GM21723 (cell line): ENCODE data around the gene ASTN2.

Experiments used
- ATAC-seq: cut with Tn5 transposase; IDR thresholded peaks from one replicate; pipeline ENCODE4 v1.9.1; 2021; ENCODE audit warnings: mild to moderate bottlenecking, moderate library complexity; ENCODE audit not compliant: unreplicated experiment

ASTN2 gene

GRCh38 chr9:116653348-116654058, 761.4 kb downstream of the ASTN2 start:
- no peak for ATAC-seq

- no peak for ATAC-seq
These were observed 767.4 kb downstream of the ASTN2 start for GRCh38 chr9:116647515-116647809.

- ATAC-seq = no peak
These were observed 768.0 kb downstream of the ASTN2 start for GRCh38 chr9:116646661-116647514.

GRCh38 chr9:116644091-116644688, 770.7 kb downstream of the ASTN2 start:
- ATAC-seq = no peak

GRCh38 chr9:116643691-116644090, 771.2 kb downstream of the ASTN2 start:
- no peak for ATAC-seq

- no peak for ATAC-seq
These were observed 773.4 kb downstream of the ASTN2 start for GRCh38 chr9:116641292-116642059.

GRCh38 chr9:116639251-116639741, 775.6 kb downstream of the ASTN2 start:
- ATAC-seq = no peak

- ATAC-seq = no peak
These were observed 778.9 kb downstream of the ASTN2 start for GRCh38 chr9:116635908-116636307.

- ATAC-seq = no peak
These were observed 781.6 kb downstream of the ASTN2 start for GRCh38 chr9:116632990-116633838.

- no peak for ATAC-seq
These were observed 785.2 kb downstream of the ASTN2 start for GRCh38 chr9:116629634-116630033.

GRCh38 chr9:116628716-116629115, 786.1 kb downstream of the ASTN2 start:
- no peak for ATAC-seq

GRCh38 chr9:116627433-116627832, 787.4 kb downstream of the ASTN2 start:
- ATAC-seq = no peak

GRCh38 chr9:116626762-116627161, 788.1 kb downstream of the ASTN2 start:
- no peak for ATAC-seq

- ATAC-seq = no peak
These were observed 791.1 kb downstream of the ASTN2 start for GRCh38 chr9:116623715-116624114.

GRCh38 chr9:116617389-116617788, 797.5 kb downstream of the ASTN2 start:
- ATAC-seq = no peak

- no peak for ATAC-seq
These were observed 798.4 kb downstream of the ASTN2 start for GRCh38 chr9:116616304-116616914.

- no peak for ATAC-seq
These were observed 806.8 kb downstream of the ASTN2 start for GRCh38 chr9:116608064-116608463.

- ATAC-seq = no peak
These were observed 808.9 kb downstream of the ASTN2 start for GRCh38 chr9:116605904-116606341.

GRCh38 chr9:116605060-116605459, 809.8 kb downstream of the ASTN2 start:
- no peak for ATAC-seq

GRCh38 chr9:116604251-116604650, 810.6 kb downstream of the ASTN2 start:
- ATAC-seq = no peak
